ENCODE results near the gene RIN3.

The RIN3 gene

DNA sequence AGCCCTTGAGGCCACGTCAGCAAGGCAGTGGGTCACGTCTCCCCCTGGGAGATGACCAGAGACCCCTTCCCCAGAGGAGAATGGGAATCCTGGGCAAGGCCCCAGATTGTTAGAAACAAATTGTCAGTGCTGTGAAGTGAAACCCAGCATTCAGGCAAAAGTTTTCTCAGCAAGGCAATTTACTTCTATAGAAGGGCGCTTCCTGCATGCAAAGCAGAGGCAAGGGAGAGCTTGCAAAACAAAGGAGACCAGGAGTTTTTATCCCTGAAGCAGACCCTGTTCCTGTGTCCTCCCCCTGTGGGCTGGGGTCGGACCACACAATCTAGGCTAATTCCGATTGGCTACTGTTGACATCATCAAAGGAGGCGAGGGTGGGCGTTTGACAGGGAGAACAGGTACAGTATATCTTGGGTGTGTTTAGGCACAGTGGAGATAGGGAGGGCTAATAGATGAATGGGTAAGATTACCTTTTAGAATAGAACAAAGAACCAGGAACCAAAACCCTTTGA lies 114.2 kb downstream of the RIN3 start:
- Histone ChIP-seq H3K9me3 (replicated peaks in 1 of 11) (peaks cover 49 to 71% (median 60%) of the 10 kb centered on the region in 11 experiments), H3K4me1 (peaks cover 9 to 40% (median 21%) of the 10 kb centered on the region in 10 experiments), H3K27ac (no peak overlapping the region), H3K36me3 (peaks cover 4 to 69% (median 34%) of the 10 kb centered on the region in 11 experiments; a peak in 19 of 22 replicates), H3K4me3 (peak overlapping the region in 2 of 10 experiments; percentile 14 to 24; a peak in 1 of 20 replicates), H3K9ac (no peak overlapping the region), H3K27me3 (no peaks in the 10 kb centered on the region), H3K4me2 (no peak overlapping the region), H4K20me1 (0 out of 22 replicates have a peak, but pooled peaks cover 0 to 6% (median 0%) of the 10 kb centered on the region in 11 experiments)
- TF ChIP-seq Cebpa-rat (IDR thresholded peaks at IDR 0.05), result no peak

DNA sequence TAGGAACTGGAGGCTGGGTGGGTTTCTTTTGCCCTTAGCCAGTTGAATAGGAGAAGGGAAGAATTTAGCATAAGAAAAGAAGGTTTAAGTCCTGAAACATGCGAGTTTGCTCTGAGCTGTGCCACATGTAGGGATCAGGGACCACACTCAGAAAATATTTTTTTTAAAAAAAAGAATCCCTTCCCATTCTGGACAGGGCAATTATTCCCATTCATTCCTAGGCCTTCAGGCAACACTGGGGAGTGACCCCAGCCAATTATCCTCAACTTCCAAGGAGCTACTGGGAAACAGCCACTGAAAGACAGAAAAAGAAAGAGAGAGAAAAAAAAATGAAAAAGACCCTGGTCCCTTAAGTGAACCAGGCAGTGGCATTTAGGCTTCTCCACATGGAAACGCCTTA lies 115.1 kb downstream of the RIN3 start:
- Histone ChIP-seq H3K27ac (no peak overlapping the region), H3K4me3 (no peak overlapping the region), H3K4me1 (peaks cover 17 to 49% (median 30%) of the 10 kb centered on the region in 10 experiments), H3K9me3 (replicated peaks in 1 of 11) (peaks cover 40 to 62% (median 52%) of the 10 kb centered on the region in 11 experiments), H3K9ac (no peak overlapping the region), H3K36me3 (peaks cover 0 to 60% (median 33%) of the 10 kb centered on the region in 11 experiments; a peak in 19 of 22 replicates), H4K20me1 (peaks cover 0 to 14% (median 0%) of the 10 kb centered on the region in 11 experiments; a peak in 1 of 22 replicates), H3K27me3 (no peaks in the 10 kb centered on the region), H3K4me2 (no peak overlapping the region)
- TF ChIP-seq Cebpa-rat (IDR thresholded peaks at IDR 0.05), result no peak

DNA sequence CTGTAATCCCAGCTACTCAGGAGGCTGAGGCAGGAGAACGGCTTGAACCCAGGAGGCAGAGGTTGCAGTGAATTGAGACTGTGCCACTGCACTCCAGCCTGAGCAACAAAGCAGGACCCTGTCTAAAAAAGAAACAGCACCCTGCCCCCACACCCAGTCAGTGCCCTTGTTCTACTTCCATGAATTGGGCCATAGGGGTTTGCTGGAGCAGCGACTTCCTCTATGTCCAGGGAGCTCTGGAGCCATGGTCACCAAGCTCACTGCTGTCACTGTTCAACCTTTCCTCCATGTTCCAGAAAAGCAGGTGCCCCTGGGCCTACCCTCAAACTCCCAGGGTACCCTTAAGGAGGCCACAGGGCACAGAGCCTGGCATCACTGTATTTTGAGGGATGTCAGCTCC lies 116.8 kb downstream of the RIN3 start:
- no peak for TF ChIP-seq Cebpa-rat (IDR thresholded peaks at IDR 0.05)
- Histone ChIP-seq H3K27me3 (no peaks in the 10 kb centered on the region), H3K4me1 (peaks cover 31 to 66% (median 47%) of the 10 kb centered on the region in 10 experiments), H3K9me3 (replicated peaks in 1 of 11) (peaks cover 29 to 45% (median 34%) of the 10 kb centered on the region in 11 experiments), H3K27ac (no peak overlapping the region; a peak in 1 of 22 replicates), H3K4me2 (peak overlapping the region in 7 of 11 experiments; percentile 2 to 88 (median 51); a peak in 12 of 22 replicates), H3K9ac (no peak overlapping the region), H3K36me3 (peaks cover 0 to 43% (median 25%) of the 10 kb centered on the region in 11 experiments; a peak in 19 of 22 replicates), H3K4me3 (no peak overlapping the region), H4K20me1 (peaks cover 0 to 19% (median 0%) of the 10 kb centered on the region in 11 experiments; a peak in 2 of 22 replicates)

DNA sequence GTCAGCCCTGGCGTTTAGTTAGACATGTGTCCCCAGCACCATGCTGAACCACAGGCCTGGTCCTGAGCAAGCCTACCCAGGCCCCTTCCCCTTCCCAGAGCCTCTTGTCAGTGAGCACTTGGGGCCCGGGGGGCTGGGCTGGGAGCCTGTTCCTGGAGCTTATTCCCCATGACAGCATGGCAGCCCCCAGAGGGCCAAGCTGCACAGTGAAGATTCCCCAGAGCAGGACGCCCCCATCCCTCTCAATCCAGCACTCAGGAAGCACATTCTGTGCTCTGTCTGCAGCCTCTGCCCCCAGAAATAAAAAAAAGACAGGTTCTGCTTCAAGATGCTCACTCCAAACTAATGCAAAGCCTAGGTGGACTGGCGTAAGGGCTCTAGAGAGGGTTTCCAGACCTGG lies 117.5 kb downstream of the RIN3 start:
- Histone ChIP-seq H3K9me3 (replicated peaks in 1 of 11) (peaks cover 23 to 38% (median 27%) of the 10 kb centered on the region in 11 experiments), H3K4me2 (peak overlapping the region in 7 of 11 experiments; percentile 2 to 90 (median 74); a peak in 11 of 22 replicates), H3K36me3 (peaks cover 0 to 37% (median 22%) of the 10 kb centered on the region in 11 experiments; a peak in 19 of 22 replicates), H3K9ac (no peak overlapping the region), H3K27ac (peak overlapping the region in 1 of 11 experiments; percentile 26; a peak in 1 of 22 replicates), H3K27me3 (no peaks in the 10 kb centered on the region), H3K4me1 (peaks cover 31 to 68% (median 48%) of the 10 kb centered on the region in 10 experiments), H4K20me1 (peaks cover 0 to 19% (median 0%) of the 10 kb centered on the region in 11 experiments; a peak in 2 of 22 replicates), H3K4me3 (no peak overlapping the region)
- no peak for TF ChIP-seq Cebpa-rat (IDR thresholded peaks at IDR 0.05)

DNA sequence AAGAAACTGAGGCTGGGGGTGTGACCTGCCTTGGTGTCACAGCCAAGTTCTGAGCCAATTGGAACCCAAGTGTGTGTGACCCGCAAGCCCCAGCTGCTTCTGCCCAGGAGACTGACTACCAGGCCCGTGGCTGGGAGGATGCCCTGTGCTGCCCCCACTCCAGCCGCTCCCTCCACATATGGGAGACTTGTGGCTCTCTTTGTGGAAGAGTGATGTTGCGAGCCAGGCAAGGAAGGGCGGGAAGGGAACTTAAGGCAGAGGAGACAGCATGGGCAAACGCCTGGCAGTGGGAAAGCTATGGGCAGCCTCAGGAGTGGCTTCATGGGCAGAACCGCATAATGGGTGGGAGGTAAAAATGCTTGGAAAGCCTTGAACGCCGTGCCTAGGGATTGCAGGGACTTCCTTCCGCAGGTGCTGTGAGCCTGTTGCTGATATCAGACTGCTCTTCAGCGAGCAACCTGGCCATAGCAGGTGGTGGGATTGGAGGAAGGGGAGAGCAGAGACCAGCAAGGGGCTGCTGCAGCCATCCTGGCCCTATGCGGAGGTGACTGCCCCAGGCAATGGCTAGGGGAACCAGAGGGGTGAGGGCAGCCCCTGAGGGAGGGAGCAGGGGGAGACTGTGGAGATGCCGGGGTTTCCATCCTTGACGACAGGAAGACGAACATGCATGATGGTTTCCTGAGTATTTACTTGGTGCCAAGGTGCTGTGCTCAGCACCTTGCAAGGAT lies 119.1 kb downstream of the RIN3 start:
- peaks cover 0 to 21% (median 8%) of the 10 kb centered on the region in 11 experiments; a peak in 18 of 22 replicates for H3K36me3 ChIP-seq
- H4K20me1 ChIP-seq, result peaks cover 0 to 19% (median 0%) of the 10 kb centered on the region in 11 experiments; a peak in 2 of 22 replicates
- H3K27ac ChIP-seq, result peak overlapping the region in 7 of 11 experiments; percentile 2 to 52 (median 11); a peak in 6 of 22 replicates
- H3K27me3 ChIP-seq, result no peaks in the 10 kb centered on the region
- H3K4me1 ChIP-seq, result peaks cover 31 to 68% (median 48%) of the 10 kb centered on the region in 10 experiments
- peak overlapping the region; percentile 69 to 90 (median 80) for H3K4me2 ChIP-seq
- H3K4me3 ChIP-seq, result 0 out of 20 replicates have a peak overlapping the region, but pooled peaks of 1 of the 10 experiments have one; percentile 9
- no peak for TF ChIP-seq Cebpa-rat (IDR thresholded peaks at IDR 0.05)
- peaks cover 7 to 22% (median 11%) of the 10 kb centered on the region in 11 experiments for H3K9me3 ChIP-seq (replicated peaks in 1 of 11)
- peak overlapping the region in 1 of 11 experiments; percentile 13; a peak in 1 of 22 replicates for H3K9ac ChIP-seq

DNA sequence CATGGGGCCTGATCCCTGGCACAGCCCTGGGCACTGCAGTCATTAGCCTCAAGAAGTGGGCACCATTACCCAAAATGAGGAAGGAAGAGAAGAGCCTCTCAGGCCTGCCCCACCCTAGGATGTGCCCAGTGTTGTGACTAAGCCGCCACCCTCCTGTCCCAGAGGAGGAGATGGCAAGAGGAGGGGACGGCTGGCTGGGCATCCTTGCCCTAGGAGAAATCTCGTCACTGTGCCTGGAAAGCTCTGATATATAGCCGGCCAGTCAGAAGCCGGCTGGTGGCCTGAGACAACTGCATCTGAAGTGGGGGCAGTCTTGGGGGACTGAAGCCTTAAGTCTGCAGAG lies 119.7 kb downstream of the RIN3 start:
- H3K9ac ChIP-seq, result peak overlapping the region in 3 of 11 experiments; percentile 17 to 22 (median 19); a peak in 5 of 22 replicates

DNA sequence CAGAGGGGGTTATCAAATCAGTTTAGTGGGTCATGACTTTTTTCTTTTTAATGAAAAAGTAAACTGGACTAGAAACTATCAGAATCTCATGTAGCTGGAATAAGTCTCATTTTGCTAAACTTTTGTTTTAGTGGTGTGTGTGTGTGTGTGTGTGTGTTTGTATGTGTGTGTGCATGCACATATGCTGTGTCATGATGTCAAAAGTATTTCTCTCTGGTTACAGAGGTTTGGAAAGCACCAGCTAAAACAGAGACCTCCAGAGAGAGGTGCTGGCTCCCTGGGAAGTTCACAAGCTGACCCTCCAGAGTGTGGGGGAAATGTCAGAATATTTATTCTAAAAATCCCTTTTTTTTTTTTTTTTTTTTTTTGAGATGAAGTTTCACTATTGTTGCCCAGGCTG lies 120.1 kb downstream of the RIN3 start:
- H3K27me3 ChIP-seq, result no peaks in the 10 kb centered on the region
- no peak for TF ChIP-seq Cebpa-rat (IDR thresholded peaks at IDR 0.05)
- peaks cover 31 to 68% (median 48%) of the 10 kb centered on the region in 10 experiments for H3K4me1 ChIP-seq
- H3K4me3 ChIP-seq, result peak overlapping the region in 1 of 10 experiments; percentile 9; a peak in 2 of 20 replicates
- peaks cover 0 to 19% (median 0%) of the 10 kb centered on the region in 11 experiments; a peak in 2 of 22 replicates for H4K20me1 ChIP-seq
- peak overlapping the region in 4 of 11 experiments; percentile 15 to 46 (median 34); a peak in 7 of 22 replicates for H3K27ac ChIP-seq
- peaks cover 0 to 11% (median 0%) of the 10 kb centered on the region in 11 experiments; a peak in 2 of 22 replicates for H3K36me3 ChIP-seq
- peaks cover 0 to 11% (median under 1%) of the 10 kb centered on the region in 11 experiments; a peak in 12 of 22 replicates for H3K9me3 ChIP-seq (replicated peaks in 1 of 11)
- H3K4me2 ChIP-seq, result peak overlapping the region; percentile 69 to 90 (median 80); a peak in 19 of 22 replicates
- peak overlapping the region in 4 of 11 experiments; percentile 8 to 22 (median 18); a peak in 4 of 22 replicates for H3K9ac ChIP-seq

More for the DNA sequence above, 119.7 kb downstream of the RIN3 start:
- Histone ChIP-seq H3K36me3 (peaks cover 0 to 16% (median 2%) of the 10 kb centered on the region in 11 experiments; a peak in 7 of 22 replicates), H3K27ac (peak overlapping the region in 4 of 11 experiments; percentile 11 to 52 (median 42); a peak in 7 of 22 replicates), H3K4me3 (peak overlapping the region in 1 of 10 experiments; percentile 9; a peak in 3 of 20 replicates), H3K9me3 (replicated peaks in 1 of 11) (peaks cover 2 to 16% (median 6%) of the 10 kb centered on the region in 11 experiments; a peak in 19 of 22 replicates), H3K4me1 (peaks cover 31 to 68% (median 48%) of the 10 kb centered on the region in 10 experiments), H3K4me2 (peak overlapping the region; percentile 69 to 90 (median 80)), H4K20me1 (peaks cover 0 to 19% (median 0%) of the 10 kb centered on the region in 11 experiments; a peak in 2 of 22 replicates), H3K27me3 (no peaks in the 10 kb centered on the region)
- no peak for TF ChIP-seq Cebpa-rat (IDR thresholded peaks at IDR 0.05)

DNA sequence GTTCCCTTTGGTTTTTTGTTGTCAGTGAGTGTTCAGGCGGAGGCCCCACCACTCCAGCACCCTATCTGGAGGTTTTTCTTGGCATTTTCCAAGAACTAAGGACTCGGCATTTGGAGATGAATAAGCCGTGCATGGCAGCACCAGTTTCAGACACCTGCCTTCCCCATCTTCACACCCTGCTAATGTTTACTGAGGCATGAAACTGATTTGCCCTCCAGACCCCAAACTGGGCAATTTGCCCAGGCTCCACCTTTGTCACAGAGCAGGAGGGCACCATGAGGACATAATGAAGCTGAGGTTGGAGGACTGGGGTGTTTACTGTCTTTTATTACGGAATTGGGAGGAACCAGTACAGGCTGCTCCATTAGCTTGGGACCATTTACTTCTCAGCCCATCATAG lies 121.5 kb downstream of the RIN3 start:
- Histone ChIP-seq H3K9me3 (replicated peaks in 1 of 11) (no peaks in the 10 kb centered on the region), H4K20me1 (peaks cover 0 to 19% (median 0%) of the 10 kb centered on the region in 11 experiments; a peak in 3 of 22 replicates), H3K27me3 (no peaks in the 10 kb centered on the region), H3K4me1 (peaks cover 31 to 61% (median 48%) of the 10 kb centered on the region in 10 experiments), H3K27ac (peak overlapping the region in 2 of 11 experiments; percentile 11 to 15; a peak in 1 of 22 replicates), H3K9ac (peak overlapping the region in 1 of 11 experiments; percentile 3; a peak in 1 of 22 replicates), H3K4me2 (peak overlapping the region; percentile 38 to 90 (median 80)), H3K36me3 (no peaks in the 10 kb centered on the region; a peak in 1 of 22 replicates), H3K4me3 (no peak overlapping the region)
- TF ChIP-seq Cebpa-rat (IDR thresholded peaks at IDR 0.05), result no peak

All from BLaER1 treated with 17β-estradiol and CSF1 and Interleukin-3, amounts not matched to agents 10 nM and 100 nM (cell line).